LNCAP (cell line): Measurements from ENCODE around the gene EOGT.

Experiments used
- CTCF ChIP-seq: fragments of 450-650 bp; IDR thresholded peaks from 2 replicates; pipeline ENCODE4 v1.5.1; 2017; ENCODE audit warnings: mild to moderate bottlenecking

The EOGT gene

GRCh38 chr3:68953816-68954444 lies 59.6 kb downstream of the EOGT start:
- no peak for TF ChIP-seq CTCF

GRCh38 chr3:68945225-68945624 lies 68.3 kb downstream of the EOGT start:
- TF ChIP-seq CTCF: no peak

- no peak for TF ChIP-seq CTCF
These were observed 69.6 kb downstream of the EOGT start for GRCh38 chr3:68943753-68944500.

DNA sequence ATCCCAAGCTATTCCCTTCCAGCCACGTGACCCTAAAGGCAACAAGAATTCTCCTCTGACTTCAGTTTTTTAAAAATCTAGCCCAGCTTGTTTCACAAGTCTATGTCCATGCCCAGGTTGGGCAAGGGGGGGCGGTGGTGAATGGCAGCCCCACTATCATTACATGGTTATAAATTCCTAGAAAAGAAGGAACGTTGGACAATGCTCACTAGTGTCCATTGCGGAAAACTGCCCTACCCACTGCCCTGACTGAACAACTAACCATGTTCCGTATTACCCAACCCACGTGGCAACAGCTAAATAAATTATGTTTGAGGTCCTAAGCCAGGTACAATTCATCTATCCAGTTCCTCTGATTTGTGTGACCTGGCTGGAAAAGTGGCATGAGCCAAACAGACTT lies 72.4 kb downstream of the EOGT start:
- TF ChIP-seq CTCF: no peak

- TF ChIP-seq CTCF: no peak
These were observed 76.6 kb downstream of the EOGT start for GRCh38 chr3:68936856-68937255.

GRCh38 chr3:68935778-68936177 lies 77.7 kb downstream of the EOGT start:
- no peak for TF ChIP-seq CTCF

DNA sequence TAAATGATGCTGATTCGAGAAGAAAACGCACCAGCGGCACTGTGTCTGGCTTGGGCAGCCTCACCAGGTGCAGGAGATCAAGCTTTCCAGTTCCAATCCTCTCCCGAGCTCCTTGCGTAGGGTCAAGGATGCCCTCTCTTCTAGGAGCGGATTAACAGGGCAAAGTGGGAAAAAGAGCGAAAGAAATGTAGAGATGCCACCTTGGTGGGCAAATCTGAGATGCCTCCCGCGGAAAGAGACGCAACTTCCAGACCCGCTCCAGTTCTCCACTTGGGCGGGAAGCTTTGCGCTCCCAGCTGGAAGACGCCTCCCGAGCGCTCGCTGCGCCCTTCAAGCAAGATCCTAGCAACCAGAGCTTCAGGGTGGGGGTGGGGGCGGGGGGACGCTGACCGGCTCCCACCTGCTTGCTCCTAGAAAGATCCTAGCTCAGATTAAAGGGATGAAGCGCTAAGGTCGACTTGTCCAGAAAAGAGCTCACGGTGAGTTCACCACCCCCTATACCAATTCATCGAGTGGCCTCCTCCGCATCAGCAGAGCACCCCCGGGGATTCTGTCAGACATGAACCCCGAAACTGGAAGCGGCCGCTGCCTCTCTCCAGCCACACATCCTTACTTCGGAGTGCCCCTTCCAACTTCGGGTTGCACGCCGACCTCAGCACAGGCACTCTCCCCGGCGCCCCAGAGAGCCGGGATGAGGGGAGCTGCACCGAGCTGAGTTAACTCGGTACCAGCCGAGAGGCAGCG lies 81.9 kb downstream of the EOGT start:
- no peak for TF ChIP-seq CTCF
